GM21367 (cell line): ENCODE results near the gene SERPINE3.

Source experiments
- ATAC-seq: cut with Tn5 transposase; IDR thresholded peaks from one replicate; pipeline ENCODE4 v1.9.1; 2021; ENCODE audit not compliant: unreplicated experiment

SERPINE3 gene

GRCh38 chr13:51339354-51339753 is at the start of gene SERPINE3:
Gene SERPINE3 (plus strand): TSS chr13:51339691. CDS start chr13:51341092, 1,401 bp downstream.
- no peak for ATAC-seq

DNA sequence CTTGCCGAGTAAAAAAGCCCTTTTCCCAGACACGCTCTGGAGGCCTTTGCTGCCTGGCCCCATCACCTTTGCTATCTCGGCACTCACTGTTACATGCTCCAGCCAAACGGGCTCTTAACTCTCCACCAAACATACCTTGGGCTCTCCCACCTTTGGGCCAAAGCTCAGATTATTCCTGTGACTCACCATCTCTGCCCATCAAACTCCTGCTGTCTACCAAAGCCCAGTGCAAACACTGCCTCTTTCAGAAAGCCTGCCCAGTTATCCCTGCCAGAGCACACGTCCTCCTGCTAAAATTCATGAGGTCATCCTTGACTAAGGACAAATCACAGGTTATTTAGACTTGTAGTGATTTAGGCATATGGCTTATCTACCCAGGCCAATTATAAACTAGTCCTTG is 48.1 kb upstream of the SERPINE3 start:
- no peak for ATAC-seq

DNA sequence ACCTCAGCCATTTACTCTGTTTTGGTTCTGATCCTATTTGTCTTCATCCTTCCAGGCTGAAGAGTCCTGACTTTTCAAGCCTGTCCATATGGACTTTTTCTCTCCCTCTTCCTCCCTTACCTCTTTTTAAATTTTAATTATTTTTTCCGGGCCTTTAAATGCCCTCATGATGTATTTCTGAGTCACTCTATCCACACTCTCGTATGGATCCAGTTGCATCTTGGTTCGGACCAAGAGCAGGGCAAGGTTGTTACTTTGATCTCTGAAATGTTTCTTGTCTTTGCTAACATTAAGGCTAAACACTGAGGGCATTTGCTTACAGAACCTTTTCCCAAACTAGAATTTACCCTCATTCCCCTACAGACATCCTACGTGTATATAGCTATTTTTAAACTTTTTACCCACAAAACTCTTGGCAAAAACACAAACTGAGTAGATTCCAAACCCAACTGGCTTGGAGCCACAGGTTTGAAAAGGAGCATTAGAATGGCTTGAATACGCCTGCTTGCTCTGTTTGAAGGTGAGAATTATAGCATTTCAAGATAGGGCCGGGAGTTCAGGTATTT is 47.4 kb upstream of the SERPINE3 start:
- ATAC-seq, result no peak

DNA sequence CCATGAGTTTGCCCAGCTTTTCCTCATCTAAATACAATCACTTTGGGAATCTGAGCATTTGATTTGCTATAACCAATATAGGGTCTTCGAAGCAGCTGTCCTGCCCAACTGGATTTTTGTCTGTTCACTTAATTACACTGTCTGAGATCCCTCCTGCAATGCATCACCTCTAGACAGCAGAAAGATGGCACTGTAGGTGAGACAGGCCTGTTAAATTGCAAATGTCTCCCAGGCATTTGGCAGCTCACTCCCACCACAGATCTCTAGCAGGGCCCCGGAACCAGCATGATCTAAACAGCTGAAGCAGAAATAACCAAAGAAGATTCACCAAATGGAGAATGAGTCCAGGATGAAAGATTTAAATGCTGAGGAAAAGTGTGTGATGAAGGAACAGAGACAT is 41.9 kb upstream of the SERPINE3 start:
- ATAC-seq, result no peak

- no peak for ATAC-seq
These were observed 40.7 kb upstream of the SERPINE3 start for GRCh38 chr13:51298812-51299211.

GRCh38 chr13:51303063-51303552 is 36.4 kb upstream of the SERPINE3 start:
- ATAC-seq, result no peak

GRCh38 chr13:51303882-51304281 is 35.6 kb upstream of the SERPINE3 start:
- ATAC-seq, result no peak

GRCh38 chr13:51305271-51305967 is 34.1 kb upstream of the SERPINE3 start:
- no peak for ATAC-seq

DNA sequence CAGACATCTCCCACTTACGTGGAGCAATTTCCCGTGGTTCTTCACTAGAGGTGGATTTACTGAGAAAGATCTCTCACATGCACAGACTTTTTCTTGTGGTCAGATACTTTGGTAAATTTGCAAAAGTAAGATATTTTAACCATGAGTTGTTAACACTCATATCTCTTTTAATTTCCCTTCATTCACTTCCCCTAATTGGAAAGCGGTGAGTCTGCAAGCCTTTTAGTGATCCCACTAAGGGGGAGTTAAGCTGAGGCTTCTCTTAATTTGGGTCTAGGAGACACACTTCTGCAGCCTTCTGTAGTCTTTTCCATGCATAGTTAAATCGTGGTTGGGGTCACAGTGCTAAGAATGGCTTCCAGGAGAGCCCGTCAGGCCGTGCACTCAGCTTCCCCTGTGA is 30.7 kb upstream of the SERPINE3 start:
- ATAC-seq, result no peak

GRCh38 chr13:51311231-51311630 is 28.3 kb upstream of the SERPINE3 start:
- ATAC-seq, result no peak

GRCh38 chr13:51311957-51312520 is 27.5 kb upstream of the SERPINE3 start:
- ATAC-seq, result no peak

DNA sequence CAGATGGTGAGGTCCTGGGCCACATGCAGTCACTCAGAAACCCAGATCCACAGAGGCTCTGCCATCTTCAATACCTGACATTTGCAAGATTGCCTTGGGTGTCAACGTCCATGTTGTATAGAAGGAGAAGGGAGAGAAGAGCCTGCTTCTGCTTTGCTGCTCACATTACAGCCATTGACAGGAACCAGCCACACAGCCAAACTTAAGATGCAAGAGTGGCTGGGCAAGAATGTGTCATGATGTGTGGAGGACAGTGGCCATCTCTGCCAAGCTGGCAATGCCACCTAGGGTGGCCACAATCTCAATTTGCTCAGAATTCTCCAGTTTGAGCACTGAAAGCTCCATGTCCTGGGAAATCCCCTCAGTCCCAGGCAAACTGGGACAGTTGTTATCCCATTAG is 25.9 kb upstream of the SERPINE3 start:
- no peak for ATAC-seq

DNA sequence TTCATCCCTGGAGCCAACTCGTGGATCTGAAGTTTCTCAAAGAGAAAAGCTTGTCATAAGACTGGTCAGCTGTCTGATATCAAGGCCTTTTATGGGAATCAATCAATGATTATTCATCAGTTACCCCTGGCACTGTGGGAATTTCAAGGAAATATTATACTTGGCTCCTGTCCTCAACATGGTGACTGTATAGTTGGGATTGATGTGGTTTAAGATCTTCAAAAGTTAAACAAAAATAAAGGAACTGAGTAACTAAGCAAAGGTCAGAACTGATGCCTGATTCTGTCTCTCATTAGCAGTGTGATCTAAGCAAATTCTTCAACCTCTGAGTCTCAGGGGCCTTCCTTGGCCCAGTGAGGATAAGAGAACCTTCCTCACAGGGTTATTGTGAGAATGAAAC is 22.2 kb upstream of the SERPINE3 start:
- no peak for ATAC-seq

- no peak for ATAC-seq
These were observed 21.5 kb upstream of the SERPINE3 start for GRCh38 chr13:51318015-51318414.

GRCh38 chr13:51318876-51319275 is 20.6 kb upstream of the SERPINE3 start:
- no peak for ATAC-seq

GRCh38 chr13:51321836-51322235 is 17.7 kb upstream of the SERPINE3 start:
- no peak for ATAC-seq

DNA sequence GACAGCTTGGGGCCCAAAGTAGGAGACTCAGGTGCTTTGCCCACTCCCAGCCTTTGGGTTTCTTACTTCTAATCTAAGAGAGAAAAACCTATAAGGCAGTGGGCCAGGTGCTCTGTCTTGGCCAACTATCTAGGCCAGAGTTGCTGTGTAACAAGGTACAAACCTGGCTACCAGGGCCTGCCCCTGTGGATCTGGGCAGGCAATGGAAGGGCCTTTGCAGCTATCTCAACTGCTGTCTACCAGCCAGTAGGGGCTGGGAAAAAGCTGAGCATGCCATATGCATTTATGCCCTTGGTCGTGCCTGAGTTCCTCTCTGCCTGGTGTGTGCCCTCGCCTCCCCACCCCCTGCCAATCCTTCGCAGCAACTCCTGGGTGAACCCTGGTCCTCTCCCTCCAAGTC is 16.7 kb upstream of the SERPINE3 start:
- ATAC-seq, result no peak

DNA sequence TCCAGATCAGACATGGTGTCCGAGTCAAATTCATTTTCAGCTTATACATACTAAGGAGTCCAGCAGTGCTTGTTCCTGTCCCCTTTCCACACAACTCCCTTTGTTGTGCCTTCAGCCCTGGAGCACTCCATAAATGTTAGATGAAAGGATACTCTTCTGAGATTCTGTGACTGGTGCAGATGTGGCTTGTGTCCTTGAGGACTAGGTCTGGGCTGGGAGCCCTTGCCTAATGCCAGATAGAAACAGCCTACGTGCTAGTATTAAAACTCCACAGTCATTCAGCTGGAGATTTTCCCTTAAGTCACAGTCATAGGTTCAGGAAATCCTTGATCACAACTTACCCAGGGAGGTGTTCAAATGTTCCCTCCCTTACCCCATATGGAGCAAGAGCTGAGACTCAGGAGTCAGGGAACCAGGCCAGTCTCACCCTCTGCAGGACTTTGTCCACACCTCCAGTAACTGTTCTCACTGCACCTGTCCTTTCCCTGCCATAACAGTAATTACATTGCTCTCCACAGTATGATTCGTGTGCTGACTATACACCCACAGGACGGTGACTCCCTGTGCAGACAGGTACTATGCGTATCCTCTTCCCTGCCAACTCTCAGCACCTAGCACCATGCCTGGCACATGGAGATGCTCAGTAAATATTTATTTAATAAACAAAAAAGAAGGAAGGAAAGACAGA is 15.5 kb upstream of the SERPINE3 start:
- no peak for ATAC-seq

DNA sequence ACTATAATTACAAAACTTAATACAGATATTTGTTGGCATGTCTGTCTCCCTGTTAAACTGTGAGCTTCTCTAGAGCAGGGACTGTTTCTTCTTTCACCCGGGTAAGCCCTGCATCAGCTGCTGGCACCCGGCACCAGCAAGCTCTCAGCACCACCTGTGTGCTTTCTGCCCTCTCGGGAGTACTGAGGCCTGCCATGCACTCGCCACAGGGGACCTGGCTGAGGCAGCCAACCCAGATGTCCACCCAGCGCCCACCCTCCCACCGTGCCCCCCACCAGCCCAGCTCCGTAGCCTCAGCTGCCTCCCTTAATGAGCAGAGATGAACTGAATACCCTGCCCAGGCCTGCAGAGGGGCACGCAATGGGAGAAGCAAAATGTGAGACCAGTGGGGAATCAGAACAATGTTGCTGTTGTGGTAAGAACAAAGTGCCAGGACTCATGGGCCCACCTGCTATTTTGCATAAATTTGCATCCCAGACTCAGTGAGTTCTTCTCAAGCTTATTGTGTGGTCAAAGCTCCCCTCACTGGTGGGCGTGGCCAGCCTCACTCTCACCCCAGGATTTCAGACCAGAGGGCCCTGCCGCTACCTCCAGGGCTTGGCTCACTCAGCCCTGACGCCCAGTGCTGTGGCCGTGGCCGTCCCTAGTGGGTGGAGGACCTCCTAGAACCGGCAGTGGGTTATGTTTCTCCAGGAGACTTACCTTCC is 14.6 kb upstream of the SERPINE3 start:
- no peak for ATAC-seq

- ATAC-seq, result no peak
These were observed 13.7 kb upstream of the SERPINE3 start for GRCh38 chr13:51325837-51326236.

DNA sequence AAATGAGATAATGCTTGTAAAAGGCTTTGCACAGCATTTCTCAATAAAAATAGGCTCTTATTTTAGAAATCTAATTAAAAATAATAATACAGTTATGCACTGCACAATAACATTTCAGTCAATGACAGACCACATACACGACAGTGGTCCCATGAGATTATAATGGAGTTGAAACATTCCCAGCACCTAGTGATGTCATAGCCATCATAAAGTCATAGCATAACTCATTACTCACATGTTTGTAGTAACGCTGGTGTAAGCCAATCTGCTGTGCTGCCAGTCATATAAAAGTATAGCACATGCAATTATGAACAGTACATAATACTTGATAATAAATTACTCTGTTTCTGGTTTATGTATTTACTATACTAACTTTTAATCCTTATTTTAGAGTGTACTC is 12.7 kb upstream of the SERPINE3 start:
- ATAC-seq, result no peak
